T-cell (primary cell): ENCODE results near the gene AK5. TPM values are rescaled to one million over a fixed set of nuclear protein-coding genes. Genes with fewer than 3 reads are reported as not detected.
A peak's percentile ranks its signal among the peaks of the same experiment; 100 is the strongest.

Experiments
- ATAC-seq, 4 experiments: fragments of 200-7000 bp in 3 of 4; fragments of 150-1000 bp in 1 of 4; cut with Tn5 transposase; replicated peaks in 1 of 4; 1 replicate in 3 of 4; 2 replicates in 1 of 4; pipeline ENCODE4 v1.10.0; 2021; ENCODE audit warnings: moderate library complexity in 3 of 4, mild to moderate bottlenecking in 2 of 4, moderate number of reproducible peaks in 1 of 4
- CTCF ChIA-PET, 2 donors: fragments of 300-600 bp; sonication (Branson Sonifier 250); formaldehyde crosslinking; loops; one replicate each; lab custom pipeline; 2022; ENCODE audit warnings: antibody characterized with exemption in 2 of 2; lab: Charles Lee
- POLR2A ChIA-PET, 2 donors: fragments of 300-600 bp; sonication (Branson Sonifier 250); formaldehyde crosslinking; loops; one replicate each; lab custom pipeline; 2022; ENCODE audit warnings: antibody characterized with exemption in 2 of 2; lab: Charles Lee
- DNase-seq, 35 experiments: peaks; one replicate each; pipeline versions ENCODE4 v3.0.0 to v3.0.0-alpha.2; 2013 to 2023
- H3K27ac ChIP-seq: one replicate; pipeline ENCODE4 v1.5.1; 2013; ENCODE audit warnings: low read length
- H3K27me3 ChIP-seq, 2 experiments: replicated peaks in 1 of 2; 1 replicate in 1 of 2; 2 replicates in 1 of 2; pipeline versions ENCODE4 v1.6.1 to v1.7.0; 2013; ENCODE audit warnings: low read length in 1 of 2, mixed read lengths in 1 of 2; ENCODE audit not compliant: control insufficient read depth in 2 of 2, insufficient read depth in 2 of 2; ENCODE audit errors: extremely low read depth in 1 of 2
- H3K36me3 ChIP-seq, 2 donors: 1 replicate in 1 of 2; 2 replicates in 1 of 2; pipeline versions ENCODE4 v1.6.1 to v1.7.0; 2013; ENCODE audit warnings: low read length in 1 of 2; ENCODE audit not compliant: control insufficient read depth in 2 of 2, insufficient read depth in 1 of 2; ENCODE audit errors: extremely low read depth in 1 of 2
- H3K4me1 ChIP-seq, 2 experiments: 1 replicate in 1 of 2; 2 replicates in 1 of 2; pipeline versions ENCODE4 v1.6.1 to v1.7.0; 2013; ENCODE audit warnings: low read length in 2 of 2, mixed read lengths in 1 of 2; ENCODE audit not compliant: insufficient read depth in 2 of 2, control insufficient read depth in 1 of 2; ENCODE audit errors: extremely low read depth in 1 of 2
- H3K4me3 ChIP-seq, 2 donors: 1 replicate in 1 of 2; 2 replicates in 1 of 2; pipeline versions ENCODE4 v1.5.1 to v1.7.0; 2013; ENCODE audit warnings: mild to moderate bottlenecking in 2 of 2, low read length in 1 of 2, moderate library complexity in 1 of 2; ENCODE audit not compliant: control insufficient read depth in 1 of 2; ENCODE audit errors: extremely low read depth in 1 of 2
- H3K9me3 ChIP-seq: 2 replicates; pipeline ENCODE4 v1.7.0; 2013
- H3K27ac Mint-ChIP-seq, 2 donors: one replicate each; pipeline ENCODE4 v1.8.0; 2020 to 2021; ENCODE audit warnings: mild to moderate bottlenecking in 2 of 2, mixed read lengths in 2 of 2
- H3K27me3 Mint-ChIP-seq, 2 donors: one replicate each; pipeline ENCODE4 v1.8.0; 2021 to 2022; ENCODE audit warnings: mixed read lengths in 2 of 2
- H3K36me3 Mint-ChIP-seq: one replicate; pipeline ENCODE4 v1.8.0; 2021; ENCODE audit warnings: mixed read lengths
- H3K4me1 Mint-ChIP-seq, 3 donors: one replicate each; pipeline ENCODE4 v1.8.0; 2020 to 2022; ENCODE audit warnings: mixed read lengths in 3 of 3, mild to moderate bottlenecking in 1 of 3
- H3K4me3 Mint-ChIP-seq, 3 donors: one replicate each; pipeline ENCODE4 v1.8.0; 2020 to 2022; ENCODE audit warnings: mild to moderate bottlenecking in 3 of 3, mixed read lengths in 3 of 3, moderate library complexity in 3 of 3
- H3K9me3 Mint-ChIP-seq, 3 donors: one replicate each; pipeline ENCODE4 v1.8.0; 2020 to 2022; ENCODE audit warnings: mixed read lengths in 3 of 3
- WGBS: methylation state at CpG from one replicate; pipeline ENCODE4 v1.1.5; 2013; ENCODE audit warnings: missing lambda C conversion rate; ENCODE audit not compliant: insufficient coverage; 5-methylcytosine and 5-hydroxymethylcytosine counted together
- total RNA-seq, 35 experiments: library from RNA in 6 of 35; stranded (reverse) in 6 of 35; fragments of 120-200 nt in 1 of 35; gene quantifications; one replicate each; pipeline versions ENCODE4 v1.2.1 to v1.2.4 and lab custom pipeline; 2013 to 2026

Gene AK5
- total RNA-seq, 5 donors from 2014 or later (not counting 1 experiment from before 2014, with no cell fraction given), result 13.9 to 29.2 (median 26.3) TPM

DNA sequence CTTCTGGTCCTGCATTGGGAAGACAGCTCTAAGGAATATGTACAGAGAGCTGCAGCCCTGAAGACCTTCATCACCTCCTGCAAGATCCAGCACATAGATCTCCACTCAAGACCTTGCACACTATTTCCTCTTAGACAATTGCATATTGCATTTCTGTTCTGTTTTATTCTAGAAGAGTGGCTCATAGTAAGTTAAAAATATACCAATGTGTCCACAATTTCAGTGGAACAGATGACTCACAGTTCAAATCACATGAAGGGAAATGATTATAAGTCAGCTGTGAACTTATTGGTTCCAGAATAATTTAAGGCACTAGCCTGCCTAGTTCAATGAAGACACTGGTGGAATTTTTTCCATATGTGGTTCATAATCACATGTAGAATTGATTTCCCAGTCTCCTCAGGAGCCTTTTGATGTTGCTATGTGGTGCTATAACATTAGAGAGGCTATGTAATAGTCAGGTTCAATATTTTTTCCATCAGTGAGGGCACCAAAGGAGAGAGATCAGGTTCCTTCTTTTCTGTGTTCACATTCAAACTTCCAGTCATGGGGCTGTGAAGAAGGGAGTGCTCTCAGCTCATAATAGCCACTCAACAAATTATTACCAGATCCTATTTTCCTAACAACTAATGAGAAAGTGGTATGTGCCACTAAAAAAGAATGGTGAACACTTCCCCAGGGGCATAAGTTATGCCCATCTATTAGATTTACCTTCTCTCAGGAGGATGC, 9.8 kb upstream of the AK5 start:
- H3K36me3 ChIP-seq, result no peaks in the 10 kb centered on the region
- DNase-seq (no peak), ATAC-seq (no peak)
- CTCF ChIA-PET, result no interaction called here
- peaks cover 0 to 7% (median 0%) of the 10 kb centered on the region in 3 donors for H3K4me1 Mint-ChIP-seq
- no peaks in the 10 kb centered on the region for H3K4me1 ChIP-seq
- no peaks in the 10 kb centered on the region for H3K9me3 ChIP-seq
- H3K27me3 ChIP-seq, result peaks cover 0 to 3% of the 10 kb centered on the region in 2 experiments
- H3K27me3 Mint-ChIP-seq, result no peaks in the 10 kb centered on the region
- H3K4me3 ChIP-seq, result no peak overlapping the region
- no peaks in the 10 kb centered on the region for H3K9me3 Mint-ChIP-seq
- no peaks in the 10 kb centered on the region for H3K36me3 Mint-ChIP-seq
- H3K27ac ChIP-seq, result no peak overlapping the region
- no peak overlapping the region for H3K27ac Mint-ChIP-seq
- no peak overlapping the region for H3K4me3 Mint-ChIP-seq
- POLR2A ChIA-PET, result interaction anchor here in 1 of 2 donors (0.6 kb wide), 1 partner anchor 211 kb away, joined by 6 read pairs; no protein-coding TSS in a partner anchor

DNA sequence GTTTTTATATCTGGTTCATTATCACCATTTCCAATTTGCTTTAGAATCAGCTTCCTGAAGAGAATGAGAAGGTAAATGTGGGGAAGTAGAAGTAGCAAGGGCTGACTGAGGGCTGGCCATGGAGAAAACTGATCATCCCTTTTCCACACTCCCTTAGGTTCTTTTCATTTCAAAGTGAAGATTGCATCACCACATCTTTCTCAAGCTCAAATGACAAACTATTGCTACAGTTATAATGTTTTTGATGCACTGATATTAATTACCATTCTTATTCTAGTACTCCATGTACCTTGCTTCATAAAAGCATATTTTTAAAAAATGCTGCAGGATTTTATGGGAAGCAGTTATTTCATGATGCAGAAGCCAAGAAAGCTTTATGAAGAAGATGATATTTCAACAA, 7.9 kb upstream of the AK5 start:
- Mint-ChIP-seq H3K27me3 (no peaks in the 10 kb centered on the region), H3K9me3 (no peaks in the 10 kb centered on the region), H3K27ac (no peak overlapping the region), H3K4me1 (peaks cover 0 to 15% (median 3%) of the 10 kb centered on the region in 3 donors), H3K4me3 (no peak overlapping the region), H3K36me3 (no peaks in the 10 kb centered on the region)
- ATAC-seq (no peak), DNase-seq (no peak)
- Histone ChIP-seq H3K27me3 (peaks cover 0 to 3% of the 10 kb centered on the region in 2 experiments), H3K36me3 (no peaks in the 10 kb centered on the region), H3K4me3 (no peak overlapping the region), H3K4me1 (no peaks in the 10 kb centered on the region), H3K9me3 (no peaks in the 10 kb centered on the region), H3K27ac (no peak overlapping the region)
- CTCF ChIA-PET, result interaction anchor here in 1 of 2 donors (0.6 kb wide), 1 partner anchor 36 kb away, joined by 3 read pairs; no protein-coding TSS in a partner anchor
- POLR2A ChIA-PET, result no interaction called here

DNA sequence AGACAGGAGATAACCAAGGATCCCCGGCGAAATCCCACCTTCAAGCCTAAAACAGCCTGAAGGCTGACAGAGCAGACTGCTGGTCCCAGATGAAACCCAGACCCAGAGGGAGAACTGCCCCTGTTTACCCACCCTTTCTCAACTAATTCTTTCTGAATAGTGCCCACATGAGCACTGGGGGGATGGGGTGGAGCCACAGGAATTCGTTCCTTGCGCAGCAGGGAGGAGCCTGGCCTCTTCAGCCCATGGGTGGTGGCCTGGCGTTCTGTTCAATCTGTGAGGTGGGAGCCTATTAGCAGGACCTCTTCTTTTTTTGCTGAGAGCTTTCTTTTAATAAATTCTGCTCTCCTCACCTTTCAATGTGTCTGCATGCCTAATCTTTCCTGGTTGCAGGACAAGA, 6.6 kb upstream of the AK5 start:
- no peaks in the 10 kb centered on the region for H3K27me3 Mint-ChIP-seq
- POLR2A ChIA-PET, result interaction anchor here in 1 of 2 donors (0.5 kb wide), 1 partner anchor 45 kb away, joined by 3 read pairs; no protein-coding TSS in a partner anchor
- CTCF ChIA-PET, result no interaction called here
- H3K27ac ChIP-seq, result no peak overlapping the region
- H3K4me1 ChIP-seq, result peaks cover 8 to 9% of the 10 kb centered on the region in 2 experiments
- H3K27ac Mint-ChIP-seq, result no peak overlapping the region
- H3K9me3 Mint-ChIP-seq, result no peaks in the 10 kb centered on the region
- H3K4me3 Mint-ChIP-seq, result no peak overlapping the region
- no peaks in the 10 kb centered on the region for H3K36me3 ChIP-seq
- H3K36me3 Mint-ChIP-seq, result no peaks in the 10 kb centered on the region
- H3K4me3 ChIP-seq, result no peak overlapping the region
- WGBS, result 82% methylated on average over 2 of the region's 5 CpGs
- no peaks in the 10 kb centered on the region for H3K9me3 ChIP-seq
- H3K27me3 ChIP-seq, result peaks cover 0 to 3% of the 10 kb centered on the region in 2 experiments
- peaks cover 9 to 19% (median 12%) of the 10 kb centered on the region in 3 donors for H3K4me1 Mint-ChIP-seq
- ATAC-seq (no peak), DNase-seq (no peak)

DNA sequence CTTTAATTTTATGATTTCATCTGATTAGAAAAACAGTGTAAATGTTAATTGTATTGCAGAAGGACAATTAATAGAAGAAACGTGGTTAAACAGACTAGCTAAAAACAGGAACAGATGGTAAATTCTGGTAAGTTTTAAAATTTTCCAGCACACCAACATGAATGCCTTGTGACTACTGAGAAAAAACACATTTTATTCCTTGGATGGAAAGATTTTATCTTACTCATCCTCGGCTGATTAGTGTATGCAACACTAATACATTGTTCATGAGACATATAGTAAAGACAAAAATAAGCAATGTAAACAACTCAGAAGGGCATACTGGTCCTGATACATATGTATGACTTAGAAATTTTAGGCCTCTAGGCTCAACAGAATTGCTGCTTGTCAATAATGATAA, 4.9 kb upstream of the AK5 start:
- ATAC-seq (no peak), DNase-seq (no peak)
- Histone ChIP-seq H3K36me3 (no peaks in the 10 kb centered on the region), H3K9me3 (no peaks in the 10 kb centered on the region), H3K27me3 (peaks cover 5 to 6% of the 10 kb centered on the region in 2 experiments), H3K4me1 (peaks cover 20 to 24% of the 10 kb centered on the region in 2 experiments), H3K4me3 (no peak overlapping the region), H3K27ac (no peak overlapping the region)
- Mint-ChIP-seq H3K4me3 (no peak overlapping the region), H3K9me3 (no peaks in the 10 kb centered on the region), H3K4me1 (peaks cover 23 to 32% (median 25%) of the 10 kb centered on the region in 3 donors), H3K27me3 (peaks cover 0 to 5% of the 10 kb centered on the region in 2 donors), H3K27ac (no peak overlapping the region), H3K36me3 (no peaks in the 10 kb centered on the region)
- POLR2A ChIA-PET, result no interaction called here
- CTCF ChIA-PET, result no interaction called here
- no CpG with 5 or more reads among the region's 2 CpGs for WGBS

DNA sequence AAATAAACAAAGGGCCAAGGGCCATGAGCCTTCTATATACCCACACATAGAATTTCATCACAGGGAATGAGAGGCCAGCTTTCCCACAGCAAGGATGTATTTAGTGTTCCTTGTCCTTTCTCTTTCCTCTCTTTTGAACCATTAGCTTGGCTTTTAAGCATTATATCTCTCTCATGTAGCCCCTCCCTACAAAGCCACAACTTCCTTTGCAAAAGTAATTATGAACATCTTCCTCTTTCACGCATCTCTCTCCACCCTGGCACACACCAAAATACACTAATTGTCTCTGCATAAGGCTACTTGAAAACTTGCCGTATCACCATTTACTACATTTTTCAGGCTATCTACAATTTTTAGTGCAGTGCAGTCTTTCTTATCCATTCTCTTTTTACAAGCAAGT, 1.9 kb upstream of the AK5 start:
- peaks cover 41 to 54% (median 46%) of the 10 kb centered on the region in 3 donors for H3K4me1 Mint-ChIP-seq
- Histone ChIP-seq H3K4me1 (peaks cover 29 to 36% of the 10 kb centered on the region in 2 experiments), H3K27me3 (peaks cover 10 to 17% of the 10 kb centered on the region in 2 experiments), H3K4me3 (peak overlapping the region in 1 of 2 donors; percentile 15), H3K36me3 (no peaks in the 10 kb centered on the region), H3K9me3 (no peaks in the 10 kb centered on the region), H3K27ac (peak overlapping the region; percentile 6)
- peak overlapping the region; percentile 32 to 53 for H3K27ac Mint-ChIP-seq
- H3K4me3 Mint-ChIP-seq, result peak overlapping the region; percentile 76 to 89 (median 78)
- H3K36me3 Mint-ChIP-seq, result no peaks in the 10 kb centered on the region
- H3K9me3 Mint-ChIP-seq, result no peaks in the 10 kb centered on the region
- ATAC-seq, result peak; percentile 21 to 35 (median 29)
- WGBS, result 5% methylated on average over 2 of the region's 2 CpGs
- POLR2A ChIA-PET, result no interaction called here
- peak in 1 of 35 experiments; percentile 25 for DNase-seq
- peaks cover 0 to 12% of the 10 kb centered on the region in 2 donors for H3K27me3 Mint-ChIP-seq
- CTCF ChIA-PET, result no interaction called here

DNA sequence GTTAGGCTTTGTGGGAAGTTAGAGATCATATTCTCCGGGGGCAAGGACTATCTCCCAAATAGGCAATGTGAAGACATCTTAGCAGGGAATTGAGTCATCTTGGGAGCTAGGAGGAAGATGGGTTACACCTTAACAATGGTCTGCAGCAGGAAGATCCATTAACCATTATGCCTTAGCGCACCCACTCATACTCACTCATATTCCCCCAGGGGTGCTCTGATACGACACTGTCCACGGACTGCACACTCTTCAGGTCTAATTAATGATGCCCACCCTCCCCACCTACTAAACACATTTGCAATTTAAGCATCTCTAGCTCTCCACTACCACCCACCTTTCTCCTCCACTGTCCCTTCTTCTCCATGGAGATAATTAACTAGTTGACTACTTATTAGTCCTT, 857 bp upstream of the AK5 start:
- ATAC-seq (no peak), DNase-seq (peak in 1 of 35 experiments; percentile 5)
- H3K27ac Mint-ChIP-seq, result peak overlapping the region; percentile 32 to 53
- peaks cover 29 to 36% of the 10 kb centered on the region in 2 experiments for H3K4me1 ChIP-seq
- 79% methylated on average over 2 of the region's 4 CpGs for WGBS
- POLR2A ChIA-PET, result interaction anchor here in 1 of 2 donors (0.6 to 1.1 kb wide), 2 partner anchors 252 to 284 kb away, joined by 3 read pairs; no protein-coding TSS in a partner anchor
- no peaks in the 10 kb centered on the region for H3K9me3 Mint-ChIP-seq
- H3K27me3 ChIP-seq, result peaks cover 10 to 14% of the 10 kb centered on the region in 2 experiments
- H3K36me3 ChIP-seq, result no peaks in the 10 kb centered on the region
- no peak overlapping the region for H3K27ac ChIP-seq
- peaks cover 43 to 59% (median 52%) of the 10 kb centered on the region in 3 donors for H3K4me1 Mint-ChIP-seq
- H3K4me3 ChIP-seq, result no peak overlapping the region
- no peaks in the 10 kb centered on the region for H3K36me3 Mint-ChIP-seq
- no peaks in the 10 kb centered on the region for H3K9me3 ChIP-seq
- CTCF ChIA-PET, result interaction anchor here (0.6 to 1.1 kb wide), 2 partner anchors 32 to 253 kb away, joined by 3 to 4 read pairs; no protein-coding TSS in a partner anchor
- H3K27me3 Mint-ChIP-seq, result peaks cover 0 to 12% of the 10 kb centered on the region in 2 donors
- peak overlapping the region; percentile 76 to 89 (median 78) for H3K4me3 Mint-ChIP-seq
